CD4-positive, alpha-beta T cell (primary cell): ENCODE measurements around the gene SVIL. TPM values are rescaled to one million over a fixed set of nuclear protein-coding genes. Genes with fewer than 3 reads are reported as not detected.
"Not testable (repeated sequence)": the region's sequence is repeated elsewhere in the genome, so short reads cannot be mapped to it uniquely, and the experiment has no call there.

ENCODE experiments used
- ATAC-seq: fragments of 200-7000 bp; cut with Tn5 transposase; one replicate; pipeline ENCODE4 v1.10.0; 2022; ENCODE audit warnings: mild to moderate bottlenecking; ENCODE audit not compliant: poor library complexity
- CTCF ChIA-PET: fragments of 350-600 bp; sonication (Branson Sonifier 250); formaldehyde crosslinking; loops from one replicate; lab custom pipeline; 2021; ENCODE audit warnings: antibody characterized with exemption, inconsistent platforms; lab: Charles Lee
- POLR2A ChIA-PET: fragments of 350-600 bp; sonication (Branson Sonifier 250); formaldehyde crosslinking; loops from one replicate; lab custom pipeline; 2021; ENCODE audit warnings: antibody characterized with exemption, inconsistent platforms; lab: Charles Lee
- DNase-seq, 14 experiments: peaks; one replicate each; pipeline ENCODE4 v3.0.0-alpha.2; 2013 to 2020; ENCODE audit warnings: mixed read lengths in 2 of 14
- H3K27ac ChIP-seq, 2 donors: one replicate each; pipeline versions ENCODE4 v1.5.1 to v1.7.0; 2013; ENCODE audit warnings: low read length in 2 of 2, low read depth in 1 of 2, mild to moderate bottlenecking in 1 of 2
- H3K27me3 ChIP-seq, 2 experiments: 1 replicate in 1 of 2; 2 replicates in 1 of 2; pipeline versions ENCODE4 v1.6.1 to v1.7.0; 2013; ENCODE audit warnings: low read length in 2 of 2, control low read depth in 1 of 2, mild to moderate bottlenecking in 1 of 2, moderate library complexity in 1 of 2; ENCODE audit not compliant: insufficient read depth in 2 of 2, control insufficient read depth in 1 of 2
- H3K36me3 ChIP-seq: one replicate; pipeline ENCODE4 v1.6.1; 2013; ENCODE audit warnings: low read length, control low read depth; ENCODE audit not compliant: insufficient read depth
- H3K4me1 ChIP-seq: one replicate; pipeline ENCODE4 v1.6.1; 2013; ENCODE audit warnings: low read length, control low read depth; ENCODE audit not compliant: insufficient read depth
- H3K4me3 ChIP-seq: one replicate; pipeline ENCODE4 v1.5.1; 2013; ENCODE audit warnings: mild to moderate bottlenecking, low read length, moderate library complexity
- H3K9me3 ChIP-seq, 2 experiments: 1 replicate in 1 of 2; 2 replicates in 1 of 2; pipeline versions ENCODE4 v1.6.1 to v1.7.0; 2013; ENCODE audit warnings: low read length in 2 of 2, mild to moderate bottlenecking in 2 of 2, control low read depth in 1 of 2, moderate library complexity in 1 of 2; ENCODE audit not compliant: control insufficient read depth in 1 of 2, insufficient read depth in 1 of 2
- H3K27ac Mint-ChIP-seq: one replicate; pipeline ENCODE4 v1.8.0; 2020; ENCODE audit warnings: mixed read lengths
- H3K27me3 Mint-ChIP-seq: one replicate; pipeline ENCODE4 v1.8.0; 2021; ENCODE audit warnings: mixed read lengths
- H3K36me3 Mint-ChIP-seq: one replicate; pipeline ENCODE4 v1.8.0; 2021; ENCODE audit warnings: low read depth, mixed read lengths
- H3K4me1 Mint-ChIP-seq: one replicate; pipeline ENCODE4 v1.8.0; 2021; ENCODE audit warnings: low read depth, mixed read lengths
- H3K4me3 Mint-ChIP-seq: one replicate; pipeline ENCODE4 v1.8.0; 2020; ENCODE audit warnings: mild to moderate bottlenecking, mixed read lengths
- H3K9me3 Mint-ChIP-seq: one replicate; pipeline ENCODE4 v1.8.0; 2020; ENCODE audit warnings: mixed read lengths
- CTCF ChIP-seq: fragments of 200-600 bp; IDR thresholded peaks from one replicate; pipeline ENCODE4 v1.8.0; 2022; ENCODE audit warnings: antibody characterized with exemption, mild to moderate bottlenecking
- intact Hi-C, 2 experiments: fragments of 100-400 bp; cut with DNase I in 1 of 2; cut with micrococcal nuclease in 1 of 2; formaldehyde crosslinking; loops; one replicate each; pipeline versions ENCODE4 v1.15.1 to v1.9.0; 2023 to 2025; cut with DNase I, micrococcal nuclease
- total RNA-seq, 174 experiments: library from RNA in 2 of 174; stranded (reverse) in 2 of 174; gene quantifications; one replicate each; pipeline ENCODE4 v1.2.3 and lab custom pipeline; 2021 to 2026

SVIL gene
- total RNA-seq, 2 experiments from 2014 or later, result 38.5 to 40.3 TPM

- H3K4me1 ChIP-seq, result no peaks in the 10 kb centered on the region
- peaks cover 18% of the 10 kb centered on the region for H3K4me1 Mint-ChIP-seq
- H3K27ac Mint-ChIP-seq, result no peak overlapping the region
- peaks cover 16% of the 10 kb centered on the region for H3K36me3 Mint-ChIP-seq
- POLR2A ChIA-PET, result no interaction called here
- H3K36me3 ChIP-seq, result no peaks in the 10 kb centered on the region
- ATAC-seq (no peak), DNase-seq (no peak)
- H3K27ac ChIP-seq, result no peak overlapping the region
- H3K9me3 ChIP-seq, result peaks cover 0 to 18% of the 10 kb centered on the region in 2 experiments
- intact Hi-C loops, result no loop called here
- CTCF ChIA-PET, result no interaction called here
- H3K4me3 Mint-ChIP-seq, result no peak overlapping the region
- H3K27me3 ChIP-seq, result no peaks in the 10 kb centered on the region
- no peaks in the 10 kb centered on the region for H3K9me3 Mint-ChIP-seq
- no peaks in the 10 kb centered on the region for H3K27me3 Mint-ChIP-seq
- no peak overlapping the region for H3K4me3 ChIP-seq
- no peak for TF ChIP-seq CTCF
Measured at GRCh38 chr10:29610876-29611647, 23.7 kb downstream of the SVIL start.

- Mint-ChIP-seq H3K36me3 (peaks cover 16% of the 10 kb centered on the region), H3K4me1 (peaks cover 11% of the 10 kb centered on the region)
- H3K4me1 ChIP-seq, POLR2A ChIA-PET, ATAC-seq, H3K27me3 ChIP-seq, H3K27me3 Mint-ChIP-seq, H3K36me3 ChIP-seq, H3K27ac ChIP-seq, H3K4me3 Mint-ChIP-seq, H3K9me3 Mint-ChIP-seq, intact Hi-C loops, DNase-seq, H3K4me3 ChIP-seq, H3K27ac Mint-ChIP-seq: not testable (repeated sequence)
- CTCF ChIA-PET, result interaction anchor here (0.6 kb wide), 1 partner anchor 1108 kb away, joined by 4 read pairs; no protein-coding TSS in a partner anchor
- H3K9me3 ChIP-seq, result peaks cover 0 to 18% of the 10 kb centered on the region in 2 experiments
Measured at GRCh38 chr10:29610331-29610730, 24.4 kb downstream of the SVIL start.

DNA sequence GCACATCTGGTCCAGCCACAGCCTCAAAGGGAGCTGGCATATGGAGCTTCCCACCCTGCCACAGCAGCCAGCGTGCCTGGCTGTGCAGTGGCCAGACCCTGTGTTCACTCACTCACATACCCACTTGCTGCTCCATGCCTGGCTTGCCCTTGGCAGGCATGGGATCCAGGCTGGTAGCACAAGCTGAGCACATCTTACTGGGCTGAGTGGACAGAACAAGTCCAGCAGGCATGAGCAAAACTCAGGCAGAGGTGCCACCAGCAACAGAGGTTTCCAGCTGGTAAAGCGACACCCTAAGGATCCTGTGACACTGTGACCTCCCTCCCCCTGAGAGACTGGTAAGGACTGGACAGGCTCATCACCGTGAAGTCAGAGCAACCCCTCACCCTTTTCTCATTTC, 25.1 kb downstream of the SVIL start:
- Mint-ChIP-seq H3K27ac (no peak overlapping the region), H3K4me3 (no peak overlapping the region), H3K4me1 (peaks cover 10% of the 10 kb centered on the region), H3K36me3 (peaks cover 16% of the 10 kb centered on the region), H3K27me3 (no peaks in the 10 kb centered on the region), H3K9me3 (no peaks in the 10 kb centered on the region)
- Histone ChIP-seq H3K4me1 (no peaks in the 10 kb centered on the region), H3K9me3 (peaks cover 0 to 18% of the 10 kb centered on the region in 2 experiments), H3K27ac (no peak overlapping the region), H3K4me3 (no peak overlapping the region), H3K27me3 (no peaks in the 10 kb centered on the region), H3K36me3 (no peaks in the 10 kb centered on the region)
- no peak for DNase-seq
- intact Hi-C loops, result no loop called here
- ChIA-PET POLR2A (no interaction called here), CTCF (interaction anchor here (0.6 kb wide), 2 partner anchors 70 to 1109 kb away, joined by 3 to 4 read pairs; no protein-coding TSS in a partner anchor)
- no peak for TF ChIP-seq CTCF
- ATAC-seq, result no peak
